ENCODE data around the gene CASP7.

GRCh38 chr10:113692271-113692670 lies 12.6 kb downstream of the CASP7 start:
- no peak for TF ChIP-seq CTCF (conservative IDR thresholded peaks at IDR 0.05)
- TF ChIP-seq EZH2 (IDR thresholded peaks at IDR 0.05; ENCODE audit: low read depth): no peak
